ENCODE results near the gene AQP5. TPM values are rescaled to one million over a fixed set of nuclear protein-coding genes. Genes with fewer than 3 reads are reported as not detected.
A peak's percentile ranks its signal among the peaks of the same experiment; 100 is the strongest.

AQP5 gene
- total RNA-seq, 2 donors from 2014 or later = 2.1 TPM; not detected in 1

- DNase-seq (ENCODE audit: low spot score) = peak; percentile 83
- Histone ChIP-seq H3K4me3 (no peak overlapping the region), H3K36me3 (no peaks in the 10 kb centered on the region), H3K27ac (peak overlapping the region; percentile 39 to 52), H3K27me3 (no peaks in the 10 kb centered on the region), H3K9me3 (no peaks in the 10 kb centered on the region), H3K4me1 (peaks cover 0 to 19% of the 10 kb centered on the region in 2 donors)
- TF ChIP-seq CTCF (IDR thresholded peaks at IDR 0.05) = no peak
Observed at GRCh38 chr12:49923035-49923644, 38.5 kb upstream of the AQP5 start.

GRCh38 chr12:49923880-49924556 is 37.7 kb upstream of the AQP5 start:
- H3K27me3 ChIP-seq = no peaks in the 10 kb centered on the region
- no peak for TF ChIP-seq CTCF (IDR thresholded peaks at IDR 0.05)
- peaks cover 0 to 19% of the 10 kb centered on the region in 2 donors for H3K4me1 ChIP-seq
- H3K27ac ChIP-seq = peak overlapping the region in 1 of 2 donors; percentile 52
- DNase-seq (ENCODE audit: low spot score) = peak; percentile 69
- no peaks in the 10 kb centered on the region for H3K9me3 ChIP-seq
- H3K4me3 ChIP-seq = no peak overlapping the region
- H3K36me3 ChIP-seq = no peaks in the 10 kb centered on the region

- no peak for TF ChIP-seq CTCF (IDR thresholded peaks at IDR 0.05)
- H3K9me3 ChIP-seq = no peaks in the 10 kb centered on the region
- H3K4me1 ChIP-seq = peaks cover 0 to 19% of the 10 kb centered on the region in 2 donors
- no peaks in the 10 kb centered on the region for H3K36me3 ChIP-seq
- H3K4me3 ChIP-seq = no peak overlapping the region
- DNase-seq (ENCODE audit: low spot score) = no peak
- H3K27ac ChIP-seq = no peak overlapping the region
- H3K27me3 ChIP-seq = no peaks in the 10 kb centered on the region
Observed at GRCh38 chr12:49924628-49925246, 36.9 kb upstream of the AQP5 start.

GRCh38 chr12:49925433-49926204 is 36.1 kb upstream of the AQP5 start:
- no peaks in the 10 kb centered on the region for H3K27me3 ChIP-seq
- no peak for TF ChIP-seq CTCF (IDR thresholded peaks at IDR 0.05)
- no peak overlapping the region for H3K4me3 ChIP-seq
- no peaks in the 10 kb centered on the region for H3K9me3 ChIP-seq
- H3K4me1 ChIP-seq = peaks cover 0 to 19% of the 10 kb centered on the region in 2 donors
- no peaks in the 10 kb centered on the region for H3K36me3 ChIP-seq
- no peak for DNase-seq (ENCODE audit: low spot score)
- no peak overlapping the region for H3K27ac ChIP-seq

- no peak for DNase-seq (ENCODE audit: low spot score)
- TF ChIP-seq CTCF (IDR thresholded peaks at IDR 0.05) = no peak
Observed at GRCh38 chr12:49928471-49928870, 33.2 kb upstream of the AQP5 start.

More at GRCh38 chr12:49928471-49928870, 33.2 kb upstream of the AQP5 start:
- Histone ChIP-seq H3K36me3 (no peaks in the 10 kb centered on the region), H3K9me3 (no peaks in the 10 kb centered on the region), H3K27ac (no peak overlapping the region), H3K27me3 (no peaks in the 10 kb centered on the region), H3K4me1 (no peaks in the 10 kb centered on the region), H3K4me3 (no peak overlapping the region)
